ENCODE measurements around the gene LHFPL4.
"Not testable (repeated sequence)": the region's sequence is repeated elsewhere in the genome, so short reads cannot be mapped to it uniquely, and the experiment has no call there.

LHFPL4 gene

DNA sequence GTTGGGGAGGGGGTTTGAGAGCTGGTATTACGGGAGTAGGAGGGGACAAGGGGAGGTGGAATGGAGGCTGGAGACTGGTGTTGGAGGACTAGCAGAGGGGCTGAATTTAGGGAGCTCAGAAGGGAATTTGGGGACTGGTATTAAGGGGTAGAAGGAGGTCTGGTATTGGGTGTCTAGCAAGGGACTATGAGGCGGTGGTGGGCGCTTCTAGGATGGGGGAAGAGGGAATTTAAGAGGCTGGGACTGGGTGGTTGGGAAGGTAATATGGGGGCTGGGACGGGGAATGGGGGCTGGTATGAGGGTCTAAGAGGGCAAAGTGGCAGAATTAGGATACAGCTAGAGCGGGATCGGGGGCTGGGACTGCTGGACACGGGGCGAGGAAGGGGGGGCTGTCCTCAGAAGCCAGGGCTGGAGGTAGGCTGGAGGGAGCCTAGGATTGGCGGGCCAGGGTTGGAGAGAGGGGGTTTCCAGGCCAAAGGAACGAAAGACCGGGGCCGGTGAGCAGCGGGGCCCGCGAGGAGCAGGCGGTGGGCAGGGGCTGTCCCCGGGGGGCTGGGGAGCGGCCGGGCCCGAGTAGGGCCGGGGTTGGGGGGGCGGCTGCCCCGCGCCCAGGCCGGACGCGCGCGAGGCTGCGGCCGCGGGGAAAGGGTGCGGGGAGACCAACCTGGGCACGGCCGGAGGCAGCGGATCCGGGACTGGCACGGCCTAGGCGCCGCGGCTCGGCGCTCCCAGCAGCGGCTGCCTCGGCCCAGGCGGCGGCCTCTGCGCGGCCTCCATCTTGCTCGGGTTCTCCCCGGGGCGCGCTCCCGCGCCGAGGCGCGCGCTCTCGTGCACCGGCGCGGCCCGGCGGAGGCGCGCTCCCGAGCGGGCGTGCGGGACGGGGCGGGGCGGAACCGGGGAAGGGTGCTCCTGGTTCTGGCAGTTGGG is at the start of gene LHFPL4:
TSS of gene LHFPL4 (minus strand) at position 802 of the 927 bp plus-strand sequence. CDS start 1,143 bp downstream, outside the sequence.
- DNase-seq (ENCODE audit: low read depth in 2 of 2, low spot score in 1 of 2), result no peak

GRCh38 chr3:9602620-9603019 is 49.0 kb upstream of the LHFPL4 start:
- no peak for DNase-seq (ENCODE audit: low read depth in 2 of 2, low spot score in 1 of 2)

GRCh38 chr3:9601006-9601581 is 47.5 kb upstream of the LHFPL4 start:
- DNase-seq (ENCODE audit: low read depth in 2 of 2, low spot score in 1 of 2), result not testable (repeated sequence)

- DNase-seq (ENCODE audit: low read depth in 2 of 2, low spot score in 1 of 2), result no peak
Observed at GRCh38 chr3:9600597-9600996, 47.0 kb upstream of the LHFPL4 start.

DNA sequence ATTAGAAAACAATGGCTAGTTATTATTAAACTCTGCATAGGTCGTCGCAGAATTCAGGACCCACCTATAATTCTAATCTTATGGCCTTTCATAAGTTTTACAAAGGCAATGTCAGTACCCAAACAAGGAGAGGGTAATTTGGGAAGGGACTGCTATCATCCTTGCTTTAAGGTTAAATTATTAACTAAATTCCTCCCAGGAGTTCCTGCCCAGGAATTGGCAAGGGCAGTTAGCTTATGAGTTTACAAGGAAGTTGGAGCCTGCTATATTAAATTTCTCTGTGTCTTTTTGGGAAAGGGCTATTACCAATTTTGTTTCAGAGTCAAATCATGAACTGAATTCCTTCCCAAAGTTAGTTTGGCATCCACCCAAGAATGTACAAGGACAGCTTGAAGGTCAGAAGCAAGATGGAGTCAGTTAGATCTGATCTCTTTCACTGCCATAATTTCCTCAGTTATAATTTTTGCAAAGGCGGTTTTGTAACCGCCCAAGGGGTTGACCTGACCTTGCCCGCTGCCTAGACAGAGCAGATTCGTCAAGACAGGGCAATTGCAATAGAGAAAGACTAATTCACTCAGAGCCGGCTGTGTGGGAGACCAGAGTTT is 45.3 kb upstream of the LHFPL4 start:
- DNase-seq (ENCODE audit: low read depth in 2 of 2, low spot score in 1 of 2), result no peak

- DNase-seq (ENCODE audit: low read depth in 2 of 2, low spot score in 1 of 2), result no peak
Observed at GRCh38 chr3:9595877-9596276, 42.3 kb upstream of the LHFPL4 start.

GRCh38 chr3:9591781-9592180 is 38.2 kb upstream of the LHFPL4 start:
- not testable (repeated sequence) for DNase-seq (ENCODE audit: low read depth in 2 of 2, low spot score in 1 of 2)

- DNase-seq (ENCODE audit: low read depth in 2 of 2, low spot score in 1 of 2), result no peak
Observed at GRCh38 chr3:9590282-9590791, 36.7 kb upstream of the LHFPL4 start.

- no peak for DNase-seq (ENCODE audit: low read depth in 2 of 2, low spot score in 1 of 2)
Observed at GRCh38 chr3:9583792-9584191, 30.2 kb upstream of the LHFPL4 start.

DNA sequence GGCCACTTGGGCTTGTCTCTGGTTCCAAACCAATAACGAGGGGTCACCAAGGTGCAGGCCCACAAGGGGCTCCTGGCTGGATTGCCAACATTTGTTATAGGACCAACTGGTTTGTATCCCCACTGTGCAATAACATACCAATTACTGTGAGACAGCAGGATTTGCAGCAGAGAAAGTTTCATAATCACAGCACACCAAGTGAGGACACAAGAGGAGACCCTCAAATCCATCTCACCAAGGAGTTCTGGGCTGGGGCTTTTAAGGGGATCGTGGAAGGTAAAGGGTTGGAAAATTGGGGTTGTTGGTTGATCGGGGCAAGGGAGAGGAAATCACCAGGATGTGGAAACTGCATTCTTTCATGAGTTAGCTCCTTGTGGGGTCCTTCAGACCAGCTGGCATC is 29.7 kb upstream of the LHFPL4 start:
- no peak for DNase-seq (ENCODE audit: low read depth in 2 of 2, low spot score in 1 of 2)

- DNase-seq (ENCODE audit: low read depth in 2 of 2, low spot score in 1 of 2), result no peak
Observed at GRCh38 chr3:9582332-9582731, 28.7 kb upstream of the LHFPL4 start.

DNA sequence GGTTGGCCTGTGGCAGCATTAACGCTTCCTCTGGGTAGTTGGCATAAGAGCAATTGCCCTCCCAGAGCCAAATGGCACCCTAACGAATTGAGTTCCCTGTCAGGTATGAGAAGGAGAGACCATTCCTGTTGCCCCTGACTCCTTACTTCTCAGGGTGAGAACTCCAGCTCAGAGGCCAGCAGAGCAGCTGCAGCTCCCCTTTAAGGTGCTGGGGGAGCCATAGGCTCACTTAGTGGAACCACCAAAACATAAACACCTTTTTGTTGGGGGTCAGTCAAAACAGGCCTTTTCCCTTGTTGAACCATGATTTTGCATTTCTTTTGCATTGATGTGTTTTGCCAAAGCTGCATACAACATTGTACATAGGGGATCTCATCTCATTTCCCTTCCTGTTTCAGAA is 28.1 kb upstream of the LHFPL4 start:
- DNase-seq (ENCODE audit: low read depth in 2 of 2, low spot score in 1 of 2), result no peak

- no peak for DNase-seq (ENCODE audit: low read depth in 2 of 2, low spot score in 1 of 2)
Observed at GRCh38 chr3:9569054-9569453, 15.4 kb upstream of the LHFPL4 start.

- DNase-seq (ENCODE audit: low read depth in 2 of 2, low spot score in 1 of 2), result no peak
Observed at GRCh38 chr3:9565316-9565715, 11.7 kb upstream of the LHFPL4 start.

GRCh38 chr3:9563851-9564250 is 10.2 kb upstream of the LHFPL4 start:
- no peak for DNase-seq (ENCODE audit: low read depth in 2 of 2, low spot score in 1 of 2)

- DNase-seq (ENCODE audit: low read depth in 2 of 2, low spot score in 1 of 2), result not testable (repeated sequence)
Observed at GRCh38 chr3:9560056-9560455, 6.4 kb upstream of the LHFPL4 start.

DNA sequence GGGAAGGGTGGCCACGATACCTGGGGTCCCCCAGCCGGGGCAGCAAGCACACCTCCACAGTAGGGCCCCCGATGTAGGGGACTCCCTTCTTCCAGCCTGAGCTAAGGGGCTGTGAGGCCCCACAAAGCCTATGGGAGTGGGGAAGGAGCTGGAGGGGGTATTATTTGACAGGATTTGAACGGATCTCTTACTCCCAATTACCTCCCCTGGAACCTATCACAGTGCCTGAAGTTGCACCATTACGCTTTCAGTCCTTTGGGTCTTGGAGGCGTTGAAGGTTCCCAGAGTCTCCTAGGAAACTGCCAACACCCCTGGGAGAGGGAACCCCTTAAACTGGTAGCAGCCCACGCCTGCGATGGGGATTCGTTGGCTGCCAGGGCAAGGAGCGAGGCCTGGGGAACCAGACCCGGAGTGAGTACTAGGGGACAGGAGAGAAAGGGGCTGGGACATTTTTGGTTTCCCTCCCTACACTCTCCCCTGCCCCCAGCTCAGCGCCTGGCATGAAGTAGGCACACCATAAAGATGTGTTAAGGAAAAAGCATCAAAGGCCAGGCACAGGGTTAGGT is 409 bp upstream of the LHFPL4 start:
- DNase-seq (ENCODE audit: low read depth in 2 of 2, low spot score in 1 of 2), result no peak

GRCh38 chr3:9552252-9552999 is 1.2 kb downstream of the LHFPL4 start:
- no peak for DNase-seq (ENCODE audit: low read depth in 2 of 2, low spot score in 1 of 2)

GRCh38 chr3:9550999-9551398 is 2.6 kb downstream of the LHFPL4 start:
- DNase-seq (ENCODE audit: low read depth in 2 of 2, low spot score in 1 of 2), result no peak

DNA sequence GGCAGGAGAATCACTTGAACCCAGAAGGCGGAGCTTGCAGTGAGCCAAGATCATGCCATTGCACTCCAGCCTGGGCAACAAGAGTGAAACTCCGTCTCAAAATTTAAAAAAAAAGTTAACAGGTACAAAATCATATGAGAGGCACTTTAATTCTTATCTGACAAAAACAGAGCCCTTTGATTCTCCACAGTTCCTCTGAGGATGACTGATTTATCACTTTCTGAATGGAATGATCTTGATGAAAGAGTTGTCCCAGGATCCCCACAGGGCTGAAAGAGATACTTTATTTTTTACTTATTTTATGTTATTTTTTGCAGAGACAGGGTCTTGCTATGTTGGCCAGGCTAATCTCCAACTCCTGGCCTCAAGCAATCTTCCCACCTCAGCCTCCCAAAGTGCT is 4.0 kb downstream of the LHFPL4 start:
- no peak for DNase-seq (ENCODE audit: low read depth in 2 of 2, low spot score in 1 of 2)

GRCh38 chr3:9548991-9549390 is 4.6 kb downstream of the LHFPL4 start:
- DNase-seq (ENCODE audit: low read depth in 2 of 2, low spot score in 1 of 2), result no peak

Measured in stimulated activated CD8-positive, alpha-beta memory T cell treated with anti-CD3 and anti-CD28 coated beads, Interleukin-4, amount 100 ng/mL, for 1 hour (primary cell).